Astrocyte of the spinal cord (primary cell): Measurements from ENCODE around the gene CD96.

ENCODE experiments used
- DNase-seq: peaks from one replicate; pipeline ENCODE4 v3.0.0; 2011; ENCODE audit warnings: low read depth, low spot score
- H3K4me3 ChIP-seq: 2 replicates; pipeline ENCODE4 v1.5.1; 2011; ENCODE audit warnings: low read depth, mild to moderate bottlenecking, low read length, moderate library complexity
- CTCF ChIP-seq: IDR thresholded peaks from 2 replicates; pipeline ENCODE4 v1.5.1; 2012; ENCODE audit warnings: low read depth, mild to moderate bottlenecking, low read length, inconsistent platforms
- in situ Hi-C: cut with HindIII; loops from 2 replicates; pipeline ENCODE4 v1.10.0; 2017; ENCODE audit warnings: low sequenced_read_pairs

CD96 gene

GRCh38 chr3:111662907-111663306 is 120.9 kb downstream of the CD96 start:
- DNase-seq, result no peak
- in situ Hi-C loops, result no loop called here
- no peak overlapping the region for H3K4me3 ChIP-seq
- TF ChIP-seq CTCF, result no peak

- H3K4me3 ChIP-seq, result no peak overlapping the region
- no peak for TF ChIP-seq CTCF
- in situ Hi-C loops, result no loop called here
- no peak for DNase-seq
Measured at GRCh38 chr3:111666041-111666735, 124.2 kb downstream of the CD96 start.

- TF ChIP-seq CTCF, result no peak
- in situ Hi-C loops, result no loop called here
- no peak overlapping the region for H3K4me3 ChIP-seq
- no peak for DNase-seq
Measured at GRCh38 chr3:111667170-111667569, 125.2 kb downstream of the CD96 start.

GRCh38 chr3:111667621-111668239 is 125.7 kb downstream of the CD96 start:
- TF ChIP-seq CTCF, result no peak
- DNase-seq, result peak; percentile 22
- H3K4me3 ChIP-seq, result no peak overlapping the region
- in situ Hi-C loops, result no loop called here

- in situ Hi-C loops, result no loop called here
- no peak for TF ChIP-seq CTCF
- DNase-seq, result no peak
- H3K4me3 ChIP-seq, result no peak overlapping the region
Measured at GRCh38 chr3:111668326-111668725, 126.3 kb downstream of the CD96 start.

GRCh38 chr3:111668888-111669488 is 127.0 kb downstream of the CD96 start:
- TF ChIP-seq CTCF, result peak; percentile 72
- in situ Hi-C loops, result no loop called here
- H3K4me3 ChIP-seq, result no peak overlapping the region
- DNase-seq, result peak; percentile 69
